IPS-18a (cell line): Measurements from ENCODE around the gene TNFAIP3.

Source experiments
- H3K27ac ChIP-seq: one replicate; pipeline ENCODE4 v1.5.1; 2013; ENCODE audit warnings: low read length
- H3K27me3 ChIP-seq: one replicate; pipeline ENCODE4 v1.6.1; 2013; ENCODE audit warnings: mild to moderate bottlenecking, low read length; ENCODE audit not compliant: control insufficient read depth, insufficient read depth
- H3K36me3 ChIP-seq: one replicate; pipeline ENCODE4 v1.6.1; 2013; ENCODE audit warnings: low read depth, low read length; ENCODE audit not compliant: control insufficient read depth
- H3K4me1 ChIP-seq: one replicate; pipeline ENCODE4 v1.6.1; 2013; ENCODE audit warnings: low read depth, low read length; ENCODE audit not compliant: control insufficient read depth
- H3K4me3 ChIP-seq: one replicate; pipeline ENCODE4 v1.5.1; 2013; ENCODE audit warnings: low read length
- H3K9ac ChIP-seq: one replicate; pipeline ENCODE4 v1.6.1; 2013; ENCODE audit warnings: mild to moderate bottlenecking, low read length, moderate library complexity
- H3K9me3 ChIP-seq: one replicate; pipeline ENCODE4 v1.6.1; 2013; ENCODE audit warnings: low read depth, low read length; ENCODE audit not compliant: control insufficient read depth

TNFAIP3 gene

DNA sequence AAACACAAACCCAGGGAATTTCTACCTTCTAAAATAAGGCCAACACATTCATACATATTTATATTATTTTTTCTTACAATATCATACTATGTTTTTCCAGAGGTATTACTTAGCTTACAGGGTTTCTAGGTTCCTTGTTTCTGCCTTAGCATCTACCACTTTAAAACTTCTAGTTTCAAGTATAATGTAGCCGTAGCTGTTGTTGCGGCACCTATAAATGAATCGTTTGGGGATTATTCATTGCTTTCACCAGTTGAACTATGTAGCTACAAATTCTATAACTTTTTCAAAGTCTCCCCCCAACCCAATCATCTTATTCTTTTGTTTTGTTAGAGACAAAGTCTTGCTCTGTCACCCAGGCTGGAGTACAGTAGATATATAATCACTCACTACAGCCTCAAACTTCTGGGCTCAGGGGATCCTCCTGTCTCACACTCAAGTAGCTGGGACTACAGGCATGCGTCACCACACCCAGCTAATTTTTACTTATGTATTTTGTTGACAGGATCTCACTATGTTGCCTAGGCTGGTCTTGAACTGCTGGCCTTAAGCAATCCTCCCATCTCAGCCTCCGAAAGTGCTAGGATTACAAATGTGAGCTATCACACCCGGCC, 43.9 kb downstream of the TNFAIP3 start:
- no peak overlapping the region for H3K9ac ChIP-seq
- no peaks in the 10 kb centered on the region for H3K9me3 ChIP-seq
- H3K4me3 ChIP-seq, result no peak overlapping the region
- no peaks in the 10 kb centered on the region for H3K27me3 ChIP-seq
- H3K36me3 ChIP-seq, result no peaks in the 10 kb centered on the region
- H3K4me1 ChIP-seq, result no peaks in the 10 kb centered on the region
- H3K27ac ChIP-seq, result no peak overlapping the region

DNA sequence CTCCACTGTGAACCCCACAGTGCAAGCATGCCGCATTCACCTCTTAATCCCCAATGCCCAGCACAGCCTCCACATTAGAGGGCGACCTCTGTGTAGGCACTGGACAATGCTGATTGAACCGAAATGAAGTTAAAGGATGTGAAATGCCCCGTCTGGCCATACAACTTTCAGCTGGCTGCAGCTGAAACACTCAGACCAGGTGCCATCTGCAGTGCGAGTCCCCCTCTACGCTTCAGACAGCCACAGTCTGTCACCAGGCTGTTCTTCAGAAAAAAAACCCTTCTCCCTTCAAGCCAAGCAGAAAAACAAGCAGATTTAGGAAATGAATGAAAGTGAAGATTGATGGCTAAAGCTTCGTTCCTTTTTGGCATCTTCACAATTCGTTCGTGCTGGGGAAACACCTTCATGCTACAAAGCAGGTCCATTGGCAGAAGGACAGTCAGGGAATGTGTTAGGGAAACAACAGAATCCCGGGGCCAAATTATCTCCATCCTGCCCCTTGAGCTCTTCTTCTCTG, 44.7 kb downstream of the TNFAIP3 start:
- Histone ChIP-seq H3K27me3 (no peaks in the 10 kb centered on the region), H3K4me3 (no peak overlapping the region), H3K9ac (no peak overlapping the region), H3K9me3 (no peaks in the 10 kb centered on the region), H3K27ac (no peak overlapping the region), H3K36me3 (no peaks in the 10 kb centered on the region), H3K4me1 (no peaks in the 10 kb centered on the region)

DNA sequence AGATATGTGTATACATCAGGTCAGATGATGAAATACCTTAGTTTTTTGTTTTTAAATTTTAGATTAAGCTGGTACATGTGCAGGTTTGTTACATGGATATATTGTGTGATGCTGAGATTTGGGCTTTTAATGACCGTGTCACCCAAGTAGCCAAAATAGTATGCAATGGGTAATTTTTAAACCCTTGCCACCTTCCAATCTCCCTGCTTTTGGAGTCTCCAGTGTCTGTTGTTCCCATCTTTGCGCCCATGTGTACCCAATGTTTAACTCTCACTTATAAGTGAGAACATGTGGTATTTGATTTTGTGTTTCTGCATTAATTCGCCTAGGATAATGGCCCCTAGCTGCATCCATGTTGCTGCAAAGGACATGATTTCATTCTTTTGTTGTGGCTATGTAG, 45.8 kb downstream of the TNFAIP3 start:
- Histone ChIP-seq H3K27ac (no peak overlapping the region), H3K4me3 (no peak overlapping the region), H3K9ac (no peak overlapping the region), H3K36me3 (no peaks in the 10 kb centered on the region), H3K4me1 (no peaks in the 10 kb centered on the region), H3K9me3 (no peaks in the 10 kb centered on the region), H3K27me3 (no peaks in the 10 kb centered on the region)

DNA sequence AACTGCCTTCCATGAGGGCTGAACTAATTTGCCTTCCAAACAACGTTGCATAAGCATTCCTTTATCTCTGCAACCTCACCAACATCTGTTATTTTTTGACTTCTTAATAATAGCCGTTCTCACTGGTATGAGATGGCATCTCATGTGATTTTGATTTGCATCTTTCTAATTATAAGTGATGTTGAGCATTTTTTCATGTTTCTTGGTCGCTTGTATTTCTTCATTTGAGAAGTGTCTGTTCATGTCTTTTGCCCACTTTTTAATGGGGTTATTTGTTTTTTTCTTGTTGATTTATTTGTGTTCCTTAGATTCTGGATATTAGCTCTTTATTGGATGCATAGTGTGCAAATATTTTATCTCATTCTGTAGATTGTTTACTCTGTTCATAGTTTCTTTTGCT, 46.4 kb downstream of the TNFAIP3 start:
- H3K9ac ChIP-seq, result no peak overlapping the region
- H3K4me1 ChIP-seq, result no peaks in the 10 kb centered on the region

DNA sequence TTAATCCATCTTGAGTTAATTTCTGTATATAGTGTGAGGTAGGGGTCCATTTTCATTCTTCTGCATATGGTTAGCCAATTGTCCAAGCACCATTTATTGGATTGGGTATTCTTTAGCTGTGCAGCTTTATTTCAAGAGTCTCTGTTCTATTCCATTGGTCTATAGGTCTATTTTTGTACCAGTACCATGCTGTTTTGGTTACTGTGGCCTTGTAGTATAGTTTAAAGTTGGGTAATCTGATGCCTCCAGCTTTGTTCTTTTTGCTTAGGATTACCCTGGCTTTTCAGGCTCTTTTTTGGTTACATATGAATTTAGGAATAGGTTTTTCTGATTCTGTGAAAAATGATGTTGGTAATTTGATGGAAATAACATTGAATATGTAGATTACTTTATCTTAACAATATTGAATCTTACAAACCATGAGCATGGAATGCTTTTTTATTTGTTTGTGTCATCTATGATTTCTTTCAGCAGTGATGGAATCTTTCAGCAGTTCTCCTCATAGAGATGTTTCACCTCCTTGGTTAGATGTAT, 47.0 kb downstream of the TNFAIP3 start:
- no peaks in the 10 kb centered on the region for H3K4me1 ChIP-seq
- H3K9ac ChIP-seq, result no peak overlapping the region
- no peak overlapping the region for H3K27ac ChIP-seq
- no peaks in the 10 kb centered on the region for H3K9me3 ChIP-seq
- no peaks in the 10 kb centered on the region for H3K27me3 ChIP-seq
- H3K36me3 ChIP-seq, result no peaks in the 10 kb centered on the region
- no peak overlapping the region for H3K4me3 ChIP-seq

More for the DNA sequence above, 46.4 kb downstream of the TNFAIP3 start:
- Histone ChIP-seq H3K27ac (no peak overlapping the region), H3K4me3 (no peak overlapping the region), H3K9me3 (no peaks in the 10 kb centered on the region), H3K36me3 (no peaks in the 10 kb centered on the region), H3K27me3 (no peaks in the 10 kb centered on the region)

DNA sequence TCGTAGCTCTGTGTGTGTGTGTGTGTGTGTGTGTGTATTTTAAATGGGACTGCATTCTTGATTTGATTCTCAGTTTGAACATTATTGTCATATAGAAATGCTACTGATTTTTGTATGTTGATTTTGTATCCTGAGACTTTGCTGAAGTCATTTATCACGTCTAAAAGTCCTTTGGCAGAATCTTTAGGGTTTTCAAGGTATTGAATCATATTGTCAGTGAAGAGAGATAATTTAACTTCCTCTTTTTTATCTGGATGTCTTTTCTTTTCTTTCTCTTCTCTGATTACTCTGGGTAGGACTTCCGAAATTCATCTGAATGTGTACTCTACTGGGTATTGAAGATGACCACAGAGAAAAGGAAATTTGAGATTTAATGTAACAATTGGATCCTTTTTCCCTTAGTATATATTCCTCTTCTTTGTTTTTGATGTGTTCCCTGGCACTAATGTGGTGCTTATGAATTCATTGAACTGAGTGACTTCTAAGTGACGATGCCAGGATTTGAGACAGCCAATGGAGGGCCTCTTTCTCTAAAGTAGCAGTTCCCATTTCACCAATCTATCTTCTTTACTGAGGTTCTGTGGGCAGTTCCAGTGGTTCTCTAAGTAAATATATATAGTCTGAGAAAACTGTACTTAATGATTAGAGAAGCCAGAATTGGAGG, 47.6 kb downstream of the TNFAIP3 start:
- Histone ChIP-seq H3K4me1 (no peaks in the 10 kb centered on the region), H3K4me3 (no peak overlapping the region), H3K27ac (no peak overlapping the region), H3K9ac (no peak overlapping the region), H3K27me3 (no peaks in the 10 kb centered on the region), H3K36me3 (no peaks in the 10 kb centered on the region), H3K9me3 (no peaks in the 10 kb centered on the region)

DNA sequence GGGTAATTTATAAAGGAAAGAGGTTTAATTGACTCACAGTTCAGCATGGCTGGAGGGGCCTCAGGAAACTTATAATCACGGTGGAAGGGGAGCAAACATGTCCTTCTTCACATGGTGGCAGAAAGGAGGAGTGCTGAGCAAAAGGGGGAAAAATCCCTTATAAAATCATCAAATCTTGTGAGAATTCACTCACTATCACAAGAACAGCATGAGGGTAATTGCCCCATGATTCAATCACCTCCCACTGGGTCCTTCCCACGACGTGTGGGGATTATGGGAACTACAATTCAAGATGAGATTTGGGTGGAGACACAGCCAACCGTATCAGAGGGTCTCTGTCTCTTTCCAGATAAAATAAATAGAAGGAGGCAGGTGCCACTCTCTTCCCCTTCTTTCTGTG, 48.7 kb downstream of the TNFAIP3 start:
- Histone ChIP-seq H3K27ac (no peak overlapping the region), H3K4me1 (no peaks in the 10 kb centered on the region), H3K9me3 (no peaks in the 10 kb centered on the region), H3K36me3 (no peaks in the 10 kb centered on the region), H3K4me3 (no peak overlapping the region), H3K9ac (no peak overlapping the region), H3K27me3 (no peaks in the 10 kb centered on the region)

DNA sequence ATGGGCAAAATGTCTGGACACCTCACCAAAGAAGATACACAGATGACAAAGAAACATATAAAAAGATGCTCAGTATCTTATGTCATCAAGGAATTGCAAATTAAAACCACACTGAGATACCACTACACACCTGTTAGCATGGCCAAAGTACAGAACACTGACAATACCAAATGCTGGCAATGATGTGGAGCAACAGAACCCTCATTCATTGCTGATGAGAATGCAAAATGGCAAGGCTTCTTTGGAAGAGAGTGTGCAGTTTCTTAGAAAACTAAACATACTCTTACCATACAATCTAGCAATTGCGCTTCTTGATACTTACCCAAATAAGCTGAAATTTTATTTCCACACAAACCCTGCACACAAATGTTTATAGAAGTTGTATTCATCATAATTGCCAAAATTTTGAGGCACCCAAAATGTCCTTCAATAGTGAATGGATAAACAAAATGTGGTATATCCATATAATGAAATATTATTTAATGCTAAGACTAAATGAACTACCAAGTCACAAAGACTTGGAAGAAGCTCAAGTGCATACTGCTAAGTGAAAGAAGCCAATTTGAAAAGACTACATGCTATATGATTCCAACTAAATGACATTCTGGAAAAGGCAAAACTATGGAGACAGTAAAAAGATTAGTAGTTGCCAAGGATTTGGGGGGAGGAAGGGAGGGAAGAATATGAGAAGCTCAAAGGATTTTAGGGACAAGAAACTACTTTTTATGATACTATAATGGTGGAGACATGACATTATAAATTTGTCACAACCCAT, 50.7 kb downstream of the TNFAIP3 start:
- no peaks in the 10 kb centered on the region for H3K9me3 ChIP-seq
- H3K36me3 ChIP-seq, result no peaks in the 10 kb centered on the region
- H3K27me3 ChIP-seq, result no peaks in the 10 kb centered on the region
- no peak overlapping the region for H3K27ac ChIP-seq
- no peak overlapping the region for H3K4me3 ChIP-seq
- no peak overlapping the region for H3K9ac ChIP-seq
- H3K4me1 ChIP-seq, result no peaks in the 10 kb centered on the region

DNA sequence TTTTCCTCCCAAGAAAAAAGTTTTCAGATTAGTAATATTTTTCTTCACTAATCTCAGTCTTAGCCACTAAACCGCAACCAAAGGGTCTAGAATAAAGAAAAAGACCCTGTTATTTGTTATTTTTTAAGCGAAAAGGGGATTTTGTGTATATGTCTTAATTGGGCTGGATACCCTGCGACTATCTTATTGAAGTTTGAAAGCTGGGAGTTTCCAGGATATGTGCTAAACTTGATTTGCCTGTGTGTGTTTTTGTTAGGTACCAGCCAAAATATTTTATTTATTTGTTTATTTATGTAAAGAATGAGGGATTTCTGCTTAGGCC, 52.4 kb downstream of the TNFAIP3 start:
- H3K27me3 ChIP-seq, result no peaks in the 10 kb centered on the region

DNA sequence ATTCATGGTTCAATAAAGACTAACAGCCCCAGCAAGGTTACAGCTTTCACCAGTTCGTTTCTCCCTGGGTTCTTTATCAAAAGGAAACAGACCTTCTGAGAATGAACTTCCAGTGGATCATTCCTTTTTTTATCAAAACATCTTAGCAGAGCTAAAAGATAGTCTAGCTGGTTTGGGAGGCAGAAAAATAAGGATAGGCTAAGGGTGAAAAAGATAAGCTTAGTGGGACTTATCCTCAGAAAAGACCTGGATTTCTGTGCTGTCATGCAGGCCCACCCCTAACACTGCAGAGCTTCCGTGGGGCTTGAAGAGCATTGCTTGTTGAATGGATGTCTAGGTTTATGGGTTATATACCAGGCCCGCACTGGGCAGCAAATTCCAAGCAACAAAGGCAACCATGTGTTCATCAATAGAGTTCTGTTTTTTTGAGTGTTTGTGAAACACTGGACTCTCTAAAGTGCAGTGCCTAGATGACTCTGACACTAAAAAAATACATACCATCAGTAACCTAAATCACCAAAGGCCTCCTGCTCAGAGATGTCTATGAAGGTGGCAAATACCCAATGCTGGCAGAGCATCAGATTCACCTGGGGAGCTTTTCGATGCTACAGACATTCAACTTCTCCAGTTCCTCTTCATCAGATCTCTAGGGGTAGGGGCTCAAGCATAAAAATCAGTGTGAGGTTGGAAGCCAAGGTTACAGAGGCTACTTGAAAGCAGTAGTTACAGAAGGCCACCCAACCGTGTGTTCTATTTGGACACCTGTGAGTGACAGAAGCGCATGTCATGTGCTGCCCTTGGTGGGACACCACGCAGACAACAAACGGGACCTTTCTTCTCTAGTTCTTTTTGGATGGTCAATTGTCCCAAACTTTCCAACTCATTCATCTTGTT, 53.0 kb downstream of the TNFAIP3 start:
- H3K4me3 ChIP-seq, result no peak overlapping the region
- H3K27me3 ChIP-seq, result no peaks in the 10 kb centered on the region
- no peaks in the 10 kb centered on the region for H3K4me1 ChIP-seq
- no peaks in the 10 kb centered on the region for H3K36me3 ChIP-seq
- no peak overlapping the region for H3K27ac ChIP-seq
- no peaks in the 10 kb centered on the region for H3K9me3 ChIP-seq
- no peak overlapping the region for H3K9ac ChIP-seq

More for the DNA sequence above, 52.4 kb downstream of the TNFAIP3 start:
- no peak overlapping the region for H3K9ac ChIP-seq
- H3K4me3 ChIP-seq, result no peak overlapping the region
- H3K4me1 ChIP-seq, result no peaks in the 10 kb centered on the region
- no peak overlapping the region for H3K27ac ChIP-seq
- H3K36me3 ChIP-seq, result no peaks in the 10 kb centered on the region
- no peaks in the 10 kb centered on the region for H3K9me3 ChIP-seq

DNA sequence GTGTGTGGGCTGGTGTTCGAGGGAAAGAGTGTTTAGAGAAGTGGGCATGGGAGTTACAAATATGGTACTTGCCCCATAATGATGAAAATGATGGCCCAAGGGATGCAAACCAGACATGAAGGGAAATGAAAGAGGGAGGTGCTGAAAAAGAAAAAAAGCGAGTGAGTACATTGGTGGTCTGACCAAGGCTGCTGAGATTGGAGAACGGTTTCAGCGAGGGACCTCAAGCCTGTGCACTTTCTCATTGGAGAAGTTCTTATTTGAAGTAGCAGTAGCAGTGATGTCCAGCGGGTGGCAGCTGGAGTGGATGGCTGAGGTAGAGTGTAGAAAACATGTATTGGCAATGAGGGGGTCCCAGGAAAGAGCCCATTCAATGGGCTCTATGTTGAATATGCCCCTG, 54.8 kb downstream of the TNFAIP3 start:
- Histone ChIP-seq H3K36me3 (no peaks in the 10 kb centered on the region), H3K4me3 (no peak overlapping the region), H3K27ac (no peak overlapping the region), H3K9me3 (no peaks in the 10 kb centered on the region), H3K27me3 (no peaks in the 10 kb centered on the region), H3K4me1 (peaks cover 13% of the 10 kb centered on the region), H3K9ac (no peak overlapping the region)
